H1 (cell line): ENCODE data around the gene PPP1CC. TPM values are rescaled to one million over a fixed set of nuclear protein-coding genes. Genes with fewer than 3 reads are reported as not detected.

Source experiments
- CTCF ChIA-PET: fragments of 300-600 bp; sonication (Branson Sonifier 250); formaldehyde crosslinking; loops from one replicate; lab custom pipeline; 2021; ENCODE audit not compliant: partially characterized antibody; lab: Charles Lee
- POLR2A ChIA-PET: fragments of 300-600 bp; sonication (Branson Sonifier 250); formaldehyde crosslinking; loops from one replicate; lab custom pipeline; 2021; ENCODE audit warnings: inconsistent platforms; ENCODE audit not compliant: partially characterized antibody; lab: Charles Lee
- DNase-seq, 2 experiments: peaks; one replicate each; pipeline versions ENCODE4 v3.0.0 to v3.0.0-alpha.2; 2010 to 2022; ENCODE audit warnings: low spot score in 2 of 2, low read depth in 1 of 2, mixed read lengths in 1 of 2
- FAIRE-seq: peaks from 2 replicates; lab custom pipeline; 2011; peaks lifted over from hg19 to GRCh38; lab: Jason Lieb, UNC
- H2AFZ ChIP-seq: 2 replicates; pipeline ENCODE4 v1.8.1; 2012; ENCODE audit warnings: low read length, inconsistent platforms
- H2AK5ac ChIP-seq: 2 replicates; pipeline ENCODE4 v1.6.1; 2013; ENCODE audit warnings: low read depth, low read length
- H2BK120ac ChIP-seq: replicated peaks from 2 replicates; pipeline ENCODE3; 2013; ENCODE audit warnings: low read depth, low read length, inconsistent platforms
- H2BK12ac ChIP-seq: 2 replicates; pipeline ENCODE4 v1.6.1; 2013; ENCODE audit warnings: low read depth, low read length
- H2BK15ac ChIP-seq: 2 replicates; pipeline ENCODE4 v1.6.1; 2013; ENCODE audit warnings: low read length
- H2BK20ac ChIP-seq: 2 replicates; pipeline ENCODE4 v1.6.1; 2013; ENCODE audit warnings: low read length
- H2BK5ac ChIP-seq: 2 replicates; pipeline ENCODE4 v1.6.1; 2013; ENCODE audit warnings: low read depth, low read length
- H3K14ac ChIP-seq: 2 replicates; pipeline ENCODE4 v1.6.1; 2013; ENCODE audit warnings: inconsistent platforms; ENCODE audit not compliant: insufficient read length
- H3K18ac ChIP-seq: 2 replicates; pipeline ENCODE4 v1.6.1; 2013; ENCODE audit warnings: low read length; ENCODE audit errors: extremely low read depth
- H3K23ac ChIP-seq: 2 replicates; pipeline ENCODE4 v1.6.1; 2013; ENCODE audit warnings: inconsistent platforms; ENCODE audit not compliant: insufficient read length
- H3K23me2 ChIP-seq: 2 replicates; pipeline ENCODE4 v1.6.1; 2013; ENCODE audit warnings: low read depth, low read length
- H3K27ac ChIP-seq: 2 replicates; pipeline ENCODE4 v1.6.1; 2011; ENCODE audit warnings: low read depth, low read length, inconsistent platforms
- H3K27me3 ChIP-seq, 4 experiments: replicated peaks in 1 of 4; 1 replicate in 1 of 4; 2 replicates in 3 of 4; pipeline versions ENCODE4 v1.6.1 to v1.8.1; 2011 to 2013; ENCODE audit warnings: low read length in 3 of 4, mild to moderate bottlenecking in 3 of 4, inconsistent platforms in 2 of 4, mixed read lengths in 2 of 4, moderate library complexity in 1 of 4; ENCODE audit not compliant: control insufficient read depth in 3 of 4, insufficient read depth in 3 of 4; ENCODE audit errors: extremely low read depth in 1 of 4
- H3K36me3 ChIP-seq, 4 experiments: 2 replicates each; pipeline versions ENCODE4 v1.6.1 to v1.8.1; 2011 to 2013; ENCODE audit warnings: mild to moderate bottlenecking in 4 of 4, low read length in 3 of 4, moderate library complexity in 2 of 4, control low read depth in 1 of 4, inconsistent platforms in 1 of 4; ENCODE audit not compliant: insufficient read depth in 4 of 4, control insufficient read depth in 2 of 4
- H3K4ac ChIP-seq: replicated peaks from 2 replicates; pipeline ENCODE3; 2013; ENCODE audit warnings: low read length, low read depth, mixed read lengths, inconsistent platforms; ENCODE audit not compliant: insufficient read length
- H3K4me1 ChIP-seq, 4 experiments: replicated peaks in 1 of 4; 1 replicate in 1 of 4; 2 replicates in 3 of 4; pipeline versions ENCODE4 v1.6.1 to v1.8.1; 2011 to 2013; ENCODE audit warnings: low read length in 3 of 4, inconsistent platforms in 2 of 4, mixed read lengths in 1 of 4; ENCODE audit not compliant: insufficient read depth in 4 of 4, control insufficient read depth in 3 of 4
- H3K4me2 ChIP-seq, 2 experiments: 2 replicates each; pipeline versions ENCODE4 v1.6.1 to v1.8.1; 2011 to 2013; ENCODE audit warnings: low read depth in 2 of 2, low read length in 2 of 2, control low read depth in 1 of 2, inconsistent platforms in 1 of 2, mild to moderate bottlenecking in 1 of 2; ENCODE audit not compliant: insufficient read depth in 1 of 2
- H3K4me3 ChIP-seq, 4 experiments: fragments of 200-600, 300-600 bp in 1 of 4; sonication (generic), shearing (Covaris generic), sonication (Bioruptor Twin) in 1 of 4; 2 replicates each; pipeline versions ENCODE4 v1.5.1 to v1.8.1; 2011 to 2016; ENCODE audit warnings: low read length in 4 of 4, low read depth in 3 of 4, control low read depth in 2 of 4, inconsistent platforms in 2 of 4, mild to moderate bottlenecking in 2 of 4, mixed read lengths in 1 of 4, moderate library complexity in 1 of 4; ENCODE audit not compliant: insufficient read depth in 2 of 4; ENCODE audit errors: extremely low read depth in 1 of 4
- H3K56ac ChIP-seq: replicated peaks from 2 replicates; pipeline ENCODE3; 2013; ENCODE audit warnings: low read depth, mild to moderate bottlenecking, mixed read lengths, low read length, inconsistent platforms; ENCODE audit not compliant: insufficient read length
- H3K79me1 ChIP-seq: 2 replicates; pipeline ENCODE4 v1.6.1; 2013; ENCODE audit warnings: low read depth, low read length, control low read depth
- H3K79me2 ChIP-seq, 2 experiments: 2 replicates each; pipeline versions ENCODE4 v1.6.1 to v1.8.1; 2012 to 2013; ENCODE audit warnings: low read length in 2 of 2, mild to moderate bottlenecking in 2 of 2, inconsistent platforms in 1 of 2; ENCODE audit not compliant: insufficient read depth in 2 of 2, control insufficient read depth in 1 of 2
- H3K9ac ChIP-seq, 4 experiments: replicated peaks in 1 of 4; 1 replicate in 1 of 4; 2 replicates in 3 of 4; pipeline versions ENCODE4 v1.6.1 to v1.8.1; 2011 to 2013; ENCODE audit warnings: low read depth in 3 of 4, low read length in 3 of 4, control low read depth in 2 of 4, mild to moderate bottlenecking in 2 of 4, moderate library complexity in 2 of 4, inconsistent platforms in 1 of 4; ENCODE audit errors: extremely low read depth in 1 of 4
- H3K9me3 ChIP-seq, 2 experiments: 2 replicates each; pipeline versions ENCODE4 v1.6.1 to v1.8.1; 2012 to 2013; ENCODE audit warnings: mild to moderate bottlenecking in 2 of 2, moderate library complexity in 2 of 2, control low read depth in 1 of 2, inconsistent platforms in 1 of 2, low read depth in 1 of 2, low read length in 1 of 2, mixed read lengths in 1 of 2; ENCODE audit not compliant: insufficient read depth in 2 of 2
- H4K20me1 ChIP-seq, 2 experiments: replicated peaks in 1 of 2; 2 replicates each; pipeline versions ENCODE3 to v1.8.1; 2011 to 2013; ENCODE audit warnings: inconsistent platforms in 2 of 2, low read length in 2 of 2, mild to moderate bottlenecking in 1 of 2; ENCODE audit not compliant: insufficient read depth in 2 of 2, control insufficient read depth in 1 of 2
- H4K5ac ChIP-seq: 2 replicates; pipeline ENCODE4 v1.6.1; 2013; ENCODE audit warnings: low read length, low read depth, mixed read lengths, inconsistent platforms; ENCODE audit not compliant: insufficient read length
- H4K8ac ChIP-seq: 2 replicates; pipeline ENCODE4 v1.8.0; 2013; ENCODE audit warnings: mild to moderate bottlenecking, moderate library complexity, low read length, inconsistent platforms; ENCODE audit not compliant: insufficient read depth; ENCODE audit errors: extremely low read depth
- H4K91ac ChIP-seq: replicated peaks from 2 replicates; pipeline ENCODE3; 2013; ENCODE audit warnings: low read length, mixed read lengths, inconsistent platforms; ENCODE audit not compliant: insufficient read length
- KDM4A ChIP-seq: IDR thresholded peaks from one replicate; pipeline ENCODE4 v1.7.1; 2012; ENCODE audit warnings: low read depth, mild to moderate bottlenecking, moderate library complexity, low read length, inconsistent platforms; ENCODE audit not compliant: severe bottlenecking
- RAD21 ChIP-seq, 2 experiments: IDR thresholded peaks in 1 of 2; conservative IDR thresholded peaks in 1 of 2; 2 replicates each; pipeline ENCODE4 v1.6.1; 2011; ENCODE audit warnings: low read depth in 2 of 2, low read length in 2 of 2, improper control_type of control experiment in 1 of 2, inconsistent platforms in 1 of 2, mild to moderate bottlenecking in 1 of 2, moderate library complexity in 1 of 2
- RBBP5 ChIP-seq: IDR thresholded peaks from 2 replicates; pipeline ENCODE4 v1.7.1; 2012; ENCODE audit warnings: low read depth, mild to moderate bottlenecking, inconsistent platforms, low read length, moderate library complexity, borderline replicate concordance
- RNF2 ChIP-seq: fragments of 200-900, 300-1000 bp; sonication (generic); IDR thresholded peaks from 2 replicates; pipeline ENCODE4 v1.7.1; 2016; ENCODE audit warnings: borderline replicate concordance, low read depth, mild to moderate bottlenecking, antibody characterized with exemption, low read length; ENCODE audit not compliant: poor library complexity, severe bottlenecking; ENCODE audit errors: missing control alignments
- WGBS, 2 experiments: shearing (Covaris generic) in 1 of 2; methylation state at CpG; one replicate each; pipeline versions ENCODE4 v1.1.6 to v1.1.7; 2013 to 2015; ENCODE audit warnings: low lambda C conversion rate in 2 of 2, mixed read lengths in 2 of 2, inconsistent platforms in 1 of 2, low coverage in 1 of 2, missing lambda C conversion rate in 1 of 2; ENCODE audit not compliant: insufficient replicate concordance in 2 of 2, insufficient coverage in 1 of 2, insufficient read length in 1 of 2; ENCODE audit errors: extremely low coverage in 1 of 2, missing lambda C conversion rate in 1 of 2; 5-methylcytosine and 5-hydroxymethylcytosine counted together
- long read RNA-seq, 2 experiments: library from RNA in 1 of 2; library from capped mRNA in 1 of 2; stranded (forward); transcript quantifications; one replicate each; pipeline ENCODE4 v2.0.0, GENCODE V29; 2021; ENCODE audit warnings: inconsistent platforms in 1 of 2
- polyA minus RNA-seq, 3 experiments: library from RNA; depleted of rRNA, polyadenylated mRNA; stranded (reverse); fragments of >200 nt; gene quantifications; 1 replicate in 2 of 3; 2 replicates in 1 of 3; pipeline ENCODE4 v1.2.3, GENCODE V29; 2011
- polyA plus RNA-seq, 7 experiments: library from polyadenylated mRNA; depleted of rRNA in 3 of 7; stranded (reverse) in 5 of 7; unstranded in 2 of 7; fragments of >200 nt in 5 of 7; fragments of 200-250 nt in 2 of 7; gene quantifications; 1 replicate in 5 of 7; 2 replicates in 1 of 7; 4 replicates in 1 of 7; pipeline versions ENCODE4 v1.2.1 to v1.2.3, GENCODE V29; 2011 to 2013; ENCODE audit warnings: missing spikeins in 2 of 7, mixed read lengths in 2 of 7
- total RNA-seq: library from RNA; stranded (reverse); fragmentation: NEBNext Ultra II Directional; extraction: Animal tissue kit (Norgen Biotek cat#: 25700); gene quantifications from 2 replicates; pipeline ENCODE4 v1.2.1, GENCODE V29; 2021

PPP1CC gene
- total RNA-seq (335 and 350 TPM in 2 replicates), polyA plus RNA-seq (2011; rRNA removed) (109 and 193 TPM in 2 replicates), polyA minus RNA-seq (2011; rRNA and poly(A)+ RNA removed) (220 and 313 TPM in 2 replicates)
- 216 TPM for polyA plus RNA-seq (2011; cell fraction: cytosol; rRNA removed)
- 71.9 TPM for polyA plus RNA-seq (2011; cell fraction: nucleus; rRNA removed)
- 227 to 289 TPM (median 267 TPM) in 4 replicates for polyA plus RNA-seq (2012, experiment 1 of 2)
- 41.5 TPM for polyA plus RNA-seq (2012, experiment 2 of 2)
- polyA plus RNA-seq (2013, experiment 1 of 2): 220 TPM
- 229 TPM for polyA plus RNA-seq (2013, experiment 2 of 2)
- polyA minus RNA-seq (2011; cell fraction: cytosol; rRNA and poly(A)+ RNA removed): 137 TPM
- 129 TPM for polyA minus RNA-seq (2011; cell fraction: nucleus; rRNA and poly(A)+ RNA removed)
- long read RNA-seq, experiment 1, transcript PPP1CC-202 (8 exons, 1,472 nt): minor isoform, 12 of 547 reads
- long read RNA-seq, experiment 1, transcript PPP1CC-201 (7 exons, 2,559 nt): major isoform, 228 of 547 reads
- long read RNA-seq, experiment 1, transcript PPP1CC-203 (2 exons, 1,133 nt): minor isoform, 38 of 547 reads
- long read RNA-seq, experiment 1, transcript PPP1CC-204 (6 exons, 2,154 nt): minor isoform, 16 of 547 reads
- long read RNA-seq, experiment 1, partial matches to known transcripts: 91 of 547 reads
- long read RNA-seq, experiment 1, other reads (novel, unspliced or antisense): 150 of 547 reads
- long read RNA-seq, experiment 2, transcript PPP1CC-201 (7 exons, 2,559 nt): major isoform, 43 of 102 reads
- long read RNA-seq, experiment 2, transcript PPP1CC-203 (2 exons, 1,133 nt): minor isoform, 27 of 102 reads
- long read RNA-seq, experiment 2, partial matches to known transcripts: 11 of 102 reads
- long read RNA-seq, experiment 2, other reads (novel, unspliced or antisense): 15 of 102 reads

GRCh38 chr12:110742718-110743570, at the start of gene PPP1CC:
TSS of gene PPP1CC (minus strand) at chr12:110742891. CDS start at chr12:110742707, 184 bp downstream.
- Histone ChIP-seq H3K36me3 (peaks cover 0 to 3% (median 2%) of the 10 kb centered on the region in 4 experiments; a peak in 2 of 8 replicates), H2BK5ac (peak within 1 kb of the TSS; percentile 75; the same call in 1 of the 2 replicates), H3K27ac (peak within 1 kb of the TSS; percentile 91; the same call in 1 of the 2 replicates), H3K23me2 (peaks cover 15% of the 10 kb centered on the region), H3K4me2 (peak within 1 kb of the TSS; percentile 90 to 97), H2AFZ (no peak within 1 kb of the TSS), H3K79me2 (peaks cover 45 to 53% of the 10 kb centered on the region in 2 experiments), H2AK5ac (no peak within 1 kb of the TSS), H2BK12ac (no peak within 1 kb of the TSS), H3K9ac (peak within 1 kb of the TSS; percentile 90 to 96 (median 94)), H3K4ac (no peak within 1 kb of the TSS), H3K4me1 (peaks cover 2 to 11% (median 8%) of the 10 kb centered on the region in 4 experiments; a peak in 5 of 7 replicates), H4K91ac (peak within 1 kb of the TSS; percentile 59), H4K20me1 (peaks cover 22 to 31% of the 10 kb centered on the region in 2 experiments), H3K14ac (no peak within 1 kb of the TSS), H3K9me3 (no peaks in the 10 kb centered on the region), H2BK15ac (no peak within 1 kb of the TSS; the same call in 1 of the 2 replicates), H2BK120ac (no peak within 1 kb of the TSS), H3K79me1 (no peaks in the 10 kb centered on the region), H3K56ac (peak within 1 kb of the TSS; percentile 19), H3K4me3 (peak within 1 kb of the TSS; percentile 83 to 98 (median 90)), H3K18ac (peak within 1 kb of the TSS; percentile 81), H4K8ac (peak within 1 kb of the TSS; percentile 99), H2BK20ac (no peak within 1 kb of the TSS), H4K5ac (peak within 1 kb of the TSS; percentile 89), H3K23ac (no peak within 1 kb of the TSS), H3K27me3 (no peaks in the 10 kb centered on the region)
- no peak for FAIRE-seq
- WGBS, 2 experiments: 0% methylated on average over 38 of the region's 63 CpGs; no CpG with 5 or more reads in 1 of the 2 experiments
- DNase-seq: peak; percentile 77 to 94
- POLR2A ChIA-PET: interaction anchor here (0.6 to 5.2 kb wide), 26 partner anchors 9 to 569 kb away, joined by 3 to 27 read pairs (median 4); partner anchors contain the start of genes CCDC63 and HVCN1
- CTCF ChIA-PET: interaction anchor here (0.6 to 1.3 kb wide), 3 partner anchors 11 to 151 kb away, joined by 3 to 4 read pairs (median 3); no protein-coding TSS in a partner anchor
- TF ChIP-seq KDM4A (peak; percentile 27), RBBP5 (no peak), RNF2 (no peak), RAD21 (IDR thresholded peaks at IDR 0.05 in 1 of 2, conservative IDR thresholded peaks at IDR 0.05 in 1 of 2; ENCODE audit: low read depth in 2 of 2, low read length in 2 of 2) (0 out of 4 replicates have a peak, but pooled peaks of 1 of the 2 experiments have one; percentile 2)
